Measurements from ENCODE around the gene SLC27A3. TPM values are rescaled to one million over a fixed set of nuclear protein-coding genes. Genes with fewer than 3 reads are reported as not detected.

SLC27A3 gene
- total and polyA plus RNA-seq, 2 donors (not counting 3 experiments of a cell fraction or from before 2014, with no cell fraction given), result 26.6 to 34.3 TPM

- DNase-seq (ENCODE audit: low read depth, low spot score), result no peak
- H3K4me2 ChIP-seq (ENCODE audit: insufficient read depth, low read length), result no peak overlapping the region
- no peak for FAIRE-seq
- no peak overlapping the region for H2AFZ ChIP-seq (ENCODE audit: low read depth, low read length)
- H3K9ac ChIP-seq (replicated peaks; ENCODE audit: extremely low read depth, insufficient read depth, low read length), result no peak overlapping the region
- H3K79me2 ChIP-seq (ENCODE audit: control insufficient read depth, insufficient read depth, low read length), result peaks cover 2% of the 10 kb centered on the region
- CTCF ChIA-PET, result interaction anchor here (6.4 kb wide), 1 partner anchor 127 kb away, joined by 65 read pairs; the partner anchor contains the start of gene DENND4B
- peaks cover 10% of the 10 kb centered on the region for H3K4me1 ChIP-seq (ENCODE audit: control insufficient read depth, extremely low read depth, insufficient read depth, low read length)
- H4K20me1 ChIP-seq (replicated peaks; ENCODE audit: control insufficient read depth, extremely low read depth, insufficient read depth, low read length), result no peaks in the 10 kb centered on the region
- intact Hi-C loops (cut with micrococcal nuclease), result no loop called here
- dilution Hi-C loops (cut with MboI; ENCODE audit: extremely low pct_ligation_motif_present, low sequenced_read_pairs), result no loop called here
- H3K4me3 ChIP-seq (replicated peaks in 1 of 3; ENCODE audit: insufficient read depth in 1 of 3, low read depth in 1 of 3, low read length in 3 of 3), result no peak overlapping the region
- H3K9me1 ChIP-seq (replicated peaks; ENCODE audit: control insufficient read depth, extremely low read depth, insufficient read depth, low read length), result no peaks in the 10 kb centered on the region
- TF ChIP-seq EZH2 (IDR thresholded peaks at IDR 0.05; ENCODE audit: borderline replicate concordance, low read depth, low read length, severe bottlenecking) (no peak), POLR2A (IDR thresholded peaks at IDR 0.05; ENCODE audit: low read depth, low read length) (no peak), FOS (IDR thresholded peaks at IDR 0.05; ENCODE audit: borderline replicate concordance, insufficient read depth, low read length) (no peak), POLR2AphosphoS5 (IDR thresholded peaks at IDR 0.05; ENCODE audit: insufficient read depth, low read depth, low read length) (no peak), GATA2 (IDR thresholded peaks at IDR 0.05; ENCODE audit: insufficient read depth, insufficient read length, low read depth, low read length) (no peak), MYC (IDR thresholded peaks at IDR 0.05; ENCODE audit: low read depth, low read length) (no peak), JUN (IDR thresholded peaks at IDR 0.05; ENCODE audit: borderline replicate concordance, insufficient read depth, insufficient read length, low read depth) (no peak)
- TF ChIP-seq, protein P1, sequence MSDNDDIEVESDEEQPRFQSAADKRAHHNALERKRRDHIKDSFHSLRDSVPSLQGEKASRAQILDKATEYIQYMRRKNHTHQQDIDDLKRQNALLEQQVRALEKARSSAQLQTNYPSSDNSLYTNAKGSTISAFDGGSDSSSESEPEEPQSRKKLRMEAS (IDR thresholded peaks at IDR 0.05; ENCODE audit: insufficient read depth, insufficient read length), result no peak
- TF ChIP-seq, protein P2, sequence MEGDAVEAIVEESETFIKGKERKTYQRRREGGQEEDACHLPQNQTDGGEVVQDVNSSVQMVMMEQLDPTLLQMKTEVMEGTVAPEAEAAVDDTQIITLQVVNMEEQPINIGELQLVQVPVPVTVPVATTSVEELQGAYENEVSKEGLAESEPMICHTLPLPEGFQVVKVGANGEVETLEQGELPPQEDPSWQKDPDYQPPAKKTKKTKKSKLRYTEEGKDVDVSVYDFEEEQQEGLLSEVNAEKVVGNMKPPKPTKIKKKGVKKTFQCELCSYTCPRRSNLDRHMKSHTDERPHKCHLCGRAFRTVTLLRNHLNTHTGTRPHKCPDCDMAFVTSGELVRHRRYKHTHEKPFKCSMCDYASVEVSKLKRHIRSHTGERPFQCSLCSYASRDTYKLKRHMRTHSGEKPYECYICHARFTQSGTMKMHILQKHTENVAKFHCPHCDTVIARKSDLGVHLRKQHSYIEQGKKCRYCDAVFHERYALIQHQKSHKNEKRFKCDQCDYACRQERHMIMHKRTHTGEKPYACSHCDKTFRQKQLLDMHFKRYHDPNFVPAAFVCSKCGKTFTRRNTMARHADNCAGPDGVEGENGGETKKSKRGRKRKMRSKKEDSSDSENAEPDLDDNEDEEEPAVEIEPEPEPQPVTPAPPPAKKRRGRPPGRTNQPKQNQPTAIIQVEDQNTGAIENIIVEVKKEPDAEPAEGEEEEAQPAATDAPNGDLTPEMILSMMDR (IDR thresholded peaks at IDR 0.05; ENCODE audit: extremely low read depth in 1 of 2, insufficient read depth in 1 of 2, low read depth in 1 of 2, low read length in 2 of 2), result no peak
- no TSS peak for BruUV-seq (replicated peaks)
- H3K27ac ChIP-seq (ENCODE audit: insufficient read depth, low read depth, low read length), result no peak overlapping the region
- H3K27me3 ChIP-seq (ENCODE audit: control insufficient read depth in 2 of 2, insufficient read depth in 2 of 2, low read length in 2 of 2), result no peaks in the 10 kb centered on the region
- H3K36me3 ChIP-seq (ENCODE audit: control insufficient read depth in 2 of 2, extremely low read depth in 1 of 2, insufficient read depth in 2 of 2, low read length in 2 of 2), result peaks cover 11 to 20% of the 10 kb centered on the region in 2 experiments
- no peaks in the 10 kb centered on the region for H3K9me3 ChIP-seq (replicated peaks; ENCODE audit: control insufficient read depth, insufficient read depth, low read length)
- POLR2A ChIA-PET, result no interaction called here
Measured at GRCh38 chr1:153818876-153819275, 43.7 kb downstream of the SLC27A3 start.
